Measurements from ENCODE around the gene PLA2G3. TPM values are rescaled to one million over a fixed set of nuclear protein-coding genes. Genes with fewer than 3 reads are reported as not detected.

The PLA2G3 gene
- total RNA-seq, 4 donors from 2014 or later = not detected

- intact Hi-C loops (cut with DNase I) = no loop called here
- H3K4me1 ChIP-seq = no peaks in the 10 kb centered on the region
- H3K27me3 ChIP-seq = peaks cover 0 to 23% (median 0%) of the 10 kb centered on the region in 4 donors
- no peaks in the 10 kb centered on the region for H3K9me3 ChIP-seq
- H3K36me3 ChIP-seq = peaks cover 0 to 10% (median 3%) of the 10 kb centered on the region in 4 donors
- 94% methylated on average over 5 of the region's 6 CpGs for WGBS
- no peak for DNase-seq (ENCODE audit: extremely low spot score)
- no peak overlapping the region for H3K4me3 ChIP-seq
- no peak for TF ChIP-seq CTCF (IDR thresholded peaks at IDR 0.05)
- no peak for TF ChIP-seq POLR2AphosphoS5 (IDR thresholded peaks at IDR 0.05)
- TF ChIP-seq EP300 (IDR thresholded peaks at IDR 0.05) = no peak
- no peak for TF ChIP-seq POLR2A (IDR thresholded peaks at IDR 0.05; ENCODE audit: low read depth)
- H3K27ac ChIP-seq (replicated peaks in 1 of 4) = no peak overlapping the region
Measured at GRCh38 chr22:31135706-31136105, 4.6 kb downstream of the PLA2G3 start.

- H3K9me3 ChIP-seq = no peaks in the 10 kb centered on the region
- no peaks in the 10 kb centered on the region for H3K4me1 ChIP-seq
- DNase-seq (ENCODE audit: extremely low spot score) = no peak
- no peak for TF ChIP-seq POLR2AphosphoS5 (IDR thresholded peaks at IDR 0.05)
- TF ChIP-seq POLR2A (IDR thresholded peaks at IDR 0.05; ENCODE audit: low read depth) = no peak
- TF ChIP-seq CTCF (IDR thresholded peaks at IDR 0.05) = no peak
- TF ChIP-seq EP300 (IDR thresholded peaks at IDR 0.05) = no peak
- 58% methylated on average over 4 of the region's 4 CpGs for WGBS
- no peak overlapping the region for H3K27ac ChIP-seq (replicated peaks in 1 of 4)
- no peak overlapping the region for H3K4me3 ChIP-seq
- H3K36me3 ChIP-seq = peaks cover 0 to 10% (median 3%) of the 10 kb centered on the region in 4 donors
- peaks cover 0 to 17% (median 0%) of the 10 kb centered on the region in 4 donors for H3K27me3 ChIP-seq
- intact Hi-C loops (cut with DNase I) = no loop called here
Measured at GRCh38 chr22:31134688-31135087, 5.6 kb downstream of the PLA2G3 start.

- DNase-seq (ENCODE audit: extremely low spot score) = no peak
- H3K9me3 ChIP-seq = no peaks in the 10 kb centered on the region
- no CpG with 5 or more reads among the region's 19 CpGs for WGBS
- H3K27me3 ChIP-seq = peaks cover 0 to 9% (median 0%) of the 10 kb centered on the region in 4 donors
- H3K27ac ChIP-seq (replicated peaks in 1 of 4) = no peak overlapping the region
- peaks cover 0 to 10% (median 3%) of the 10 kb centered on the region in 4 donors for H3K36me3 ChIP-seq
- H3K4me1 ChIP-seq = no peaks in the 10 kb centered on the region
- no peak overlapping the region for H3K4me3 ChIP-seq
- intact Hi-C loops (cut with DNase I) = no loop called here
- no peak for TF ChIP-seq POLR2A (IDR thresholded peaks at IDR 0.05; ENCODE audit: low read depth)
Measured at GRCh38 chr22:31133911-31134310, 6.4 kb downstream of the PLA2G3 start.

GRCh38 chr22:31130873-31131272 is 9.4 kb downstream of the PLA2G3 start:
- no peaks in the 10 kb centered on the region for H3K4me1 ChIP-seq
- no peak for DNase-seq (ENCODE audit: extremely low spot score)
- H3K27me3 ChIP-seq = no peaks in the 10 kb centered on the region
- intact Hi-C loops (cut with DNase I) = no loop called here
- H3K4me3 ChIP-seq = no peak overlapping the region
- WGBS = 89% methylated on average over 2 of the region's 2 CpGs
- H3K27ac ChIP-seq (replicated peaks in 1 of 4) = no peak overlapping the region
- no peak for TF ChIP-seq POLR2A (IDR thresholded peaks at IDR 0.05; ENCODE audit: low read depth)
- peaks cover 0 to 10% (median 3%) of the 10 kb centered on the region in 4 donors for H3K36me3 ChIP-seq
- no peaks in the 10 kb centered on the region for H3K9me3 ChIP-seq

- no peak for DNase-seq (ENCODE audit: extremely low spot score)
- Histone ChIP-seq H3K27ac (replicated peaks in 1 of 4) (no peak overlapping the region), H3K4me1 (peaks cover under 1 to 7% (median 5%) of the 10 kb centered on the region in 4 donors), H3K27me3 (no peaks in the 10 kb centered on the region), H3K9me3 (no peaks in the 10 kb centered on the region), H3K36me3 (no peaks in the 10 kb centered on the region), H3K4me3 (no peak overlapping the region)
- 98% methylated on average over 7 of the region's 7 CpGs for WGBS
- intact Hi-C loops (cut with DNase I) = no loop called here
- TF ChIP-seq POLR2A (IDR thresholded peaks at IDR 0.05; ENCODE audit: low read depth) (no peak), CTCF (IDR thresholded peaks at IDR 0.05) (no peak), EP300 (IDR thresholded peaks at IDR 0.05) (no peak), POLR2AphosphoS5 (IDR thresholded peaks at IDR 0.05) (no peak)
Measured at GRCh38 chr22:31128156-31128555, 12.2 kb downstream of the PLA2G3 start.

- intact Hi-C loops (cut with DNase I) = no loop called here
- H3K36me3 ChIP-seq = no peaks in the 10 kb centered on the region
- H3K27ac ChIP-seq (replicated peaks in 1 of 4) = no peak overlapping the region
- H3K9me3 ChIP-seq = no peaks in the 10 kb centered on the region
- H3K27me3 ChIP-seq = no peaks in the 10 kb centered on the region
- H3K4me1 ChIP-seq = peaks cover 9 to 15% (median 14%) of the 10 kb centered on the region in 4 donors
- WGBS = 61% methylated on average over 19 of the region's 19 CpGs
- no peak overlapping the region for H3K4me3 ChIP-seq
- DNase-seq (ENCODE audit: extremely low spot score) = no peak
- TF ChIP-seq POLR2AphosphoS5 (IDR thresholded peaks at IDR 0.05) = no peak
- no peak for TF ChIP-seq EP300 (IDR thresholded peaks at IDR 0.05)
- no peak for TF ChIP-seq POLR2A (IDR thresholded peaks at IDR 0.05; ENCODE audit: low read depth)
- no peak for TF ChIP-seq CTCF (IDR thresholded peaks at IDR 0.05)
Measured at GRCh38 chr22:31127181-31127772, 13.0 kb downstream of the PLA2G3 start.

Measured in esophagus muscularis mucosa (tissue), 4 donors.